ENCODE data around the gene GABBR2. TPM values are rescaled to one million over a fixed set of nuclear protein-coding genes. Genes with fewer than 3 reads are reported as not detected.

GABBR2 gene
- total RNA-seq, 1 donor from 2014 or later: 6.4 TPM

DNA sequence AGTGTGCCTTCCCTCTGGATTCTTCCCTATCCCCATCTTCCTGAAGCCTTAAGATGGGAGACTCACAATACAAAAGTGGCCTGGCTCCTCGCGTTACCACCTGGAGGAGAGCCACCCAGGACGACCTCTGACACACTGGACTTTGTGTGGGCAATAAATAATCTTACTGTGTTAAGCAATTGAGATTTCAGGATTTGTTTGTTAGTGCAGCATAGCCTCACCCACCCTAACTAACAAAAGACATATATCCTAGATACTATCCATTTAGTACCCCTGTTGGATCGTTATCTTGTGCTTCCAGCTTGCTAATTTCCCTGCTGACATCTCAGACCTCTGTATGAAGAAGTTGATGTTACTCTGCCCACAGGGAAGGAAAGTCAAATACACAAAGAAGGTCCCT is 7.9 kb downstream of the GABBR2 start:
- Mint-ChIP-seq H3K36me3 (no peaks in the 10 kb centered on the region), H3K27ac (no peak overlapping the region)
- DNase-seq (ENCODE audit: extremely low spot score, unreplicated experiment): no peak

DNA sequence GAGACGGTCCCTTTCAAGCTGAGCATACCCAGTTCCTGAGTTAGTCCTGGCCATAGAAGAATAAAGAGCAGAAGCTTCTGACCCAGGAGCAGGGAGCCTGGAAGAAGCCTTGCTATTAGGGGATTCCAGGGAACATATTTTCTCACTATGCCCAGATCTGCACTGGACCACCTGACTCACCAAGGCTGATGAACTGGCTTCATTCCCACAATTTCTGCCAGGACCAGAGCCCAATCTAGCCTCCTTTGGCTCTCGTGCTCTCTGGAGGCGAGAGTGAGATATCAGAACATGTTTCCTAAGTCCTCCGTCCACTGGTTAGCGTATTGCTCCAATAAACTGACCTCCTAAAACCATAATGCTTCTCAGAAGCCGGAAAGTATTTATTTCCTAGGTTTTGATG is 9.9 kb downstream of the GABBR2 start:
- H3K4me1 Mint-ChIP-seq (ENCODE audit: unreplicated experiment): no peaks in the 10 kb centered on the region
- no peaks in the 10 kb centered on the region for H3K9me3 Mint-ChIP-seq
- no peak overlapping the region for H3K4me3 Mint-ChIP-seq
- H3K27ac Mint-ChIP-seq: no peak overlapping the region
- DNase-seq (ENCODE audit: extremely low spot score, unreplicated experiment): no peak
- peaks cover 42% of the 10 kb centered on the region for H3K27me3 Mint-ChIP-seq
- no peaks in the 10 kb centered on the region for H3K36me3 Mint-ChIP-seq
- no peak for TF ChIP-seq CTCF (conservative IDR thresholded peaks at IDR 0.05)

More for the DNA sequence above, 7.9 kb downstream of the GABBR2 start:
- Mint-ChIP-seq H3K4me3 (no peak overlapping the region), H3K4me1 (ENCODE audit: unreplicated experiment) (no peaks in the 10 kb centered on the region), H3K9me3 (no peaks in the 10 kb centered on the region), H3K27me3 (peaks cover 60% of the 10 kb centered on the region)
- TF ChIP-seq CTCF (conservative IDR thresholded peaks at IDR 0.05): no peak

DNA sequence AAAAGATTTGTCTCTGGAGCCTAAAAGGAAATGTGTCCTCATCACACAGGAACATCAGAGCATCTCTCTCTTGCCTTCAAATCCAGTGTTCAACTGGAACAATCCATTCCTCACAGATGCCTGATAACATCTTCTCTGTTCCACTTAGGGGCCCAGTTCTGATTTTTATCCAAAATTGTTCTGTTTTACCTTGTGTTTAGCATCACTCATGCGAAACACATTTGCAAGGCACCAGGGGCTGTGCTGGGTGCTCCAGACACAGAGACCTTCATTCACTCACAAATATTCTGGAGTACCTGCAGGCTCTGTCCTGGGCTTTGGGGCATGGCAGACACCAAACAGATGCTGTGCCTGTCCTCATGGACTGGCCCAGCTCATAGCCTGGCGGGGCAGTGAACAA is 13.8 kb downstream of the GABBR2 start:
- no peak overlapping the region for H3K27ac Mint-ChIP-seq
- TF ChIP-seq CTCF (conservative IDR thresholded peaks at IDR 0.05): no peak
- H3K4me3 Mint-ChIP-seq: no peak overlapping the region
- H3K9me3 Mint-ChIP-seq: no peaks in the 10 kb centered on the region
- peaks cover 5% of the 10 kb centered on the region for H3K4me1 Mint-ChIP-seq (ENCODE audit: unreplicated experiment)
- H3K27me3 Mint-ChIP-seq: peaks cover 19% of the 10 kb centered on the region
- no peak for DNase-seq (ENCODE audit: extremely low spot score, unreplicated experiment)
- H3K36me3 Mint-ChIP-seq: no peaks in the 10 kb centered on the region

GRCh38 chr9:98692392-98692791 is 16.3 kb downstream of the GABBR2 start:
- Mint-ChIP-seq H3K36me3 (no peaks in the 10 kb centered on the region), H3K27ac (no peak overlapping the region), H3K27me3 (peaks cover 3% of the 10 kb centered on the region), H3K4me3 (no peak overlapping the region), H3K9me3 (no peaks in the 10 kb centered on the region), H3K4me1 (ENCODE audit: unreplicated experiment) (peaks cover 5% of the 10 kb centered on the region)
- DNase-seq (ENCODE audit: extremely low spot score, unreplicated experiment): no peak
- no peak for TF ChIP-seq CTCF (conservative IDR thresholded peaks at IDR 0.05)

DNA sequence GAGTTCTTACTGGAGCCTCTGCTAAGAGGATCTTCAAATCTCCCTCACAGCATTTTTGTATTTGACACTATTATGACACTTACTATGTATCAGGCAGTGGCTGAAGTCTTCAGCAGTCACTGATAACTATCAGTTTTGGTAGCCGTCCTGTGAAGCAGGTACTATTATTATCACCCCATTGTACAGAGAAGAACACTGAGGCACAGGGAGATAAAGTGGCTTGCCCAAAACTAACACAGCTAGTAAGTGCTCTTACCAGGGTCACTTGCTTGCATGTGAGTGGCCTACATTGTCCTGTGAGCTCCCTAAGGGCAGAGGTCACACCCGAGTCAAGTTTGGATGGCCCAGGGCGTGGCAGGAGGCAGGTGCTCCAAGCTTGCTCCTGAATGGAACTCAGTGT is 16.8 kb downstream of the GABBR2 start:
- Mint-ChIP-seq H3K27me3 (peaks cover 3% of the 10 kb centered on the region), H3K4me1 (ENCODE audit: unreplicated experiment) (peaks cover 10% of the 10 kb centered on the region), H3K27ac (no peak overlapping the region), H3K9me3 (no peaks in the 10 kb centered on the region), H3K36me3 (no peaks in the 10 kb centered on the region), H3K4me3 (no peak overlapping the region)
- DNase-seq (ENCODE audit: extremely low spot score, unreplicated experiment): no peak
- no peak for TF ChIP-seq CTCF (conservative IDR thresholded peaks at IDR 0.05)

- TF ChIP-seq CTCF (conservative IDR thresholded peaks at IDR 0.05): no peak
- Mint-ChIP-seq H3K9me3 (no peaks in the 10 kb centered on the region), H3K4me3 (no peak overlapping the region), H3K4me1 (ENCODE audit: unreplicated experiment) (peaks cover 13% of the 10 kb centered on the region), H3K27ac (no peak overlapping the region), H3K36me3 (no peaks in the 10 kb centered on the region), H3K27me3 (no peaks in the 10 kb centered on the region)
- no peak for DNase-seq (ENCODE audit: extremely low spot score, unreplicated experiment)
These were observed 18.0 kb downstream of the GABBR2 start for GRCh38 chr9:98690686-98691085.

Data from type B pancreatic cell (in vitro differentiated cells).